ENCODE results near the gene PLPP7. TPM values are rescaled to one million over a fixed set of nuclear protein-coding genes. Genes with fewer than 3 reads are reported as not detected.
"Not testable (repeated sequence)": the region's sequence is repeated elsewhere in the genome, so short reads cannot be mapped to it uniquely, and the experiment has no call there.

The PLPP7 gene
- total RNA-seq, 1 donor from 2014 or later, result 0.20 TPM

GRCh38 chr9:131330814-131331600 is 41.5 kb downstream of the PLPP7 start:
- Histone ChIP-seq H3K79me2 (ENCODE audit: insufficient read depth, low read length) (no peaks in the 10 kb centered on the region), H3K27me3 (ENCODE audit: insufficient read depth, low read length) (peaks cover 5% of the 10 kb centered on the region), H3K36me3 (ENCODE audit: insufficient read depth, low read length) (no peaks in the 10 kb centered on the region), H3K4me2 (ENCODE audit: low read length) (no peak overlapping the region), H2AFZ (ENCODE audit: low read depth, low read length) (no peak overlapping the region), H3K4me1 (ENCODE audit: insufficient read depth, low read length) (peaks cover 3% of the 10 kb centered on the region), H3K4me3 (ENCODE audit: insufficient read depth, low read depth, low read length) (no peak overlapping the region), H4K20me1 (ENCODE audit: insufficient read depth, low read length) (no peaks in the 10 kb centered on the region), H3K9ac (ENCODE audit: low read length) (no peak overlapping the region), H3K9me3 (ENCODE audit: insufficient read depth, low read depth, low read length) (no peaks in the 10 kb centered on the region), H3K27ac (ENCODE audit: low read depth, low read length) (no peak overlapping the region)
- DNase-seq (ENCODE audit: low read depth) (no peak), FAIRE-seq (no peak)
- H3K36me3 Mint-ChIP-seq (ENCODE audit: low read depth, unreplicated experiment), result no peaks in the 10 kb centered on the region
- peaks cover 2% of the 10 kb centered on the region for H3K9me3 Mint-ChIP-seq (ENCODE audit: unreplicated experiment)
- peaks cover 12% of the 10 kb centered on the region for H3K27me3 Mint-ChIP-seq (ENCODE audit: low read depth, unreplicated experiment)
- no peak overlapping the region for H3K4me3 Mint-ChIP-seq (ENCODE audit: unreplicated experiment)
- TF ChIP-seq CTCF (IDR thresholded peaks at IDR 0.05; ENCODE audit: insufficient read depth, low read depth, low read length) (no peak), EZH2 (IDR thresholded peaks at IDR 0.05; ENCODE audit: insufficient read depth, low read length) (no peak)
- H3K4me1 Mint-ChIP-seq (ENCODE audit: low read depth, unreplicated experiment), result no peaks in the 10 kb centered on the region
- H3K27ac Mint-ChIP-seq (ENCODE audit: unreplicated experiment), result no peak overlapping the region

GRCh38 chr9:131331996-131332395 is 42.5 kb downstream of the PLPP7 start:
- FAIRE-seq; H3K36me3 ChIP-seq (ENCODE audit: insufficient read depth, low read length); H3K4me1 ChIP-seq (ENCODE audit: insufficient read depth, low read length); H3K9me3 ChIP-seq (ENCODE audit: insufficient read depth, low read depth, low read length); H3K27ac ChIP-seq (ENCODE audit: low read depth, low read length); H3K4me2 ChIP-seq (ENCODE audit: low read length); H3K27me3 ChIP-seq (ENCODE audit: insufficient read depth, low read length); DNase-seq (ENCODE audit: low read depth); H3K4me1 Mint-ChIP-seq (ENCODE audit: low read depth, unreplicated experiment); H3K4me3 ChIP-seq (ENCODE audit: insufficient read depth, low read depth, low read length); H3K4me3 Mint-ChIP-seq (ENCODE audit: unreplicated experiment); H3K9ac ChIP-seq (ENCODE audit: low read length); H3K36me3 Mint-ChIP-seq (ENCODE audit: low read depth, unreplicated experiment); H3K79me2 ChIP-seq (ENCODE audit: insufficient read depth, low read length); H4K20me1 ChIP-seq (ENCODE audit: insufficient read depth, low read length); H3K9me3 Mint-ChIP-seq (ENCODE audit: unreplicated experiment); H2AFZ ChIP-seq (ENCODE audit: low read depth, low read length); H3K27ac Mint-ChIP-seq (ENCODE audit: unreplicated experiment): not testable (repeated sequence)
- H3K27me3 Mint-ChIP-seq (ENCODE audit: low read depth, unreplicated experiment), result peaks cover 19% of the 10 kb centered on the region

- no peaks in the 10 kb centered on the region for H3K36me3 ChIP-seq (ENCODE audit: insufficient read depth, low read length)
- H4K20me1 ChIP-seq (ENCODE audit: insufficient read depth, low read length), result no peaks in the 10 kb centered on the region
- no peak overlapping the region for H3K4me2 ChIP-seq (ENCODE audit: low read length)
- DNase-seq (ENCODE audit: low read depth) (no peak), FAIRE-seq (no peak)
- no peaks in the 10 kb centered on the region for H3K79me2 ChIP-seq (ENCODE audit: insufficient read depth, low read length)
- peaks cover 16% of the 10 kb centered on the region for H3K27me3 Mint-ChIP-seq (ENCODE audit: low read depth, unreplicated experiment)
- H3K36me3 Mint-ChIP-seq (ENCODE audit: low read depth, unreplicated experiment), result no peaks in the 10 kb centered on the region
- H3K27ac ChIP-seq (ENCODE audit: low read depth, low read length), result no peak overlapping the region
- TF ChIP-seq CTCF (IDR thresholded peaks at IDR 0.05; ENCODE audit: insufficient read depth, low read depth, low read length) (no peak), EZH2 (IDR thresholded peaks at IDR 0.05; ENCODE audit: insufficient read depth, low read length) (no peak)
- H3K9ac ChIP-seq (ENCODE audit: low read length), result no peak overlapping the region
- no peaks in the 10 kb centered on the region for H3K9me3 ChIP-seq (ENCODE audit: insufficient read depth, low read depth, low read length)
- H3K9me3 Mint-ChIP-seq (ENCODE audit: unreplicated experiment), result peaks cover 1% of the 10 kb centered on the region
- H3K4me1 Mint-ChIP-seq (ENCODE audit: low read depth, unreplicated experiment), result no peaks in the 10 kb centered on the region
- H2AFZ ChIP-seq (ENCODE audit: low read depth, low read length), result no peak overlapping the region
- peaks cover 3% of the 10 kb centered on the region for H3K4me1 ChIP-seq (ENCODE audit: insufficient read depth, low read length)
- peaks cover 5% of the 10 kb centered on the region for H3K27me3 ChIP-seq (ENCODE audit: insufficient read depth, low read length)
- no peak overlapping the region for H3K27ac Mint-ChIP-seq (ENCODE audit: unreplicated experiment)
- no peak overlapping the region for H3K4me3 ChIP-seq (ENCODE audit: insufficient read depth, low read depth, low read length)
- H3K4me3 Mint-ChIP-seq (ENCODE audit: unreplicated experiment), result no peak overlapping the region
These were observed 44.5 kb downstream of the PLPP7 start for GRCh38 chr9:131333771-131334628.

All from astrocyte (in vitro differentiated cells and primary cell).